Islet of Langerhans (tissue), 1 donor: Measurements from ENCODE around the gene DIP2C.

Experiments used
- FAIRE-seq: peaks from one replicate; lab custom pipeline; 2011; peaks lifted over from hg19 to GRCh38; lab: Jason Lieb, UNC

The DIP2C gene

DNA sequence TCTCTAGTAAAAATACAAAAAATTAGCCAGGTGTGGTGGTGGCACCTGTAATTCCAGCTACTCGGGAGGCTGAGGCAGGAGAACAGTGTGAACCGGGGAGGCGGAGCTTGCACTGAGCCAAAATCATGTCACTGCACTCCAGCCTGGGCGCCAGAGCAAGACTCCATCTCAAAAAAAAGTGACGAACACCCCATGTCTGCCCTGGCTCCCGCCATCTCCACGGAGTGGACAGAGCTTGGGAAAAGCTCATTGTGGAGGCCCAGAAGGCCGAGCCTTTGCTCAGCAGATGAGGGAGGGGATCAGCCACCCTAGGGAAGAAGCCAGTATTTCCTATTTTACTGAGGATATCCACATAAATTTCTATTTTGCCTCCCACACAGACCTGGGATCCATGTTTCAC lies 136.8 kb downstream of the DIP2C start:
- FAIRE-seq = no peak

DNA sequence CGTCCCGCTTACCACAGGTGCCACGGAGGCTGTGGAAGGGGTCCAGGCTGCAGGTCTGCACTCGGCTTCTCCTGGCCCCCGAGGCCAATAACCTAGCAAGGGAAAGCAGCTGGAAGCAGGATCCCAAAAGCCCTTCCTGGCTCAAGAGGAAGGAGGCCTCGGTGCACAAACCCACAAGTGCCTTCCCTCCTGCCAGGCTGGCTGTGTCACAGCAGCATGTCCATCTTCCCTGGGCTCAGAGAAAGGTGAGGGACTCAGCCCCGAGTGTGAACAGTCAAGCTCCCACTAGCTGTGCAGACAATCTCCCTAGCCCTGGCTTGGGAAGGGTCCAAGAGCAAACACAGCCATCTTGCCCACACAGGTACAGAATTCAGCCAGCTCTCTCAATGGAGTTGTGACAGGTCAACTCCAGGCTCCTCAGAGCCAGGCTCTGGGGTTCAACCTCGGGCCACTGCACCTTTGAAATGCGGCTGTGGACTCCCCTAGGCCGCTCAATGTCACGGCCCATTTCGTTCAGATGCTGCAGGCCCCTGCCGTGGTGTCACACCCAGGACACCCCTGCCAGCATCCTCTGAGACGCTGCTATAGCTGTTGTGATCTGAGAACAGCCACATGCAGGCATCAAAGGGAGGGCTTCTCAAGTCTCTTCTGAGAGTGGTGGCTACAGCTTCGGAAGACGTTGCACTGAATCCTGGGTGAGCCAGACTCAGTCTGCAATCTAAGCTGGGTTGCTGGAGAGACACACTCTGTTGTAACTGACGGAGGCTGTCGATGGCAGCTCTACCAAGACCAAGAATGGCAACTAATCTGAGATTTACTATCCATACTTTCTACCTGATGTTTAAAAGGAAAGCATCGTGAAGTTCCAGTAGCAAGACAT lies 137.9 kb downstream of the DIP2C start:
- no peak for FAIRE-seq

DNA sequence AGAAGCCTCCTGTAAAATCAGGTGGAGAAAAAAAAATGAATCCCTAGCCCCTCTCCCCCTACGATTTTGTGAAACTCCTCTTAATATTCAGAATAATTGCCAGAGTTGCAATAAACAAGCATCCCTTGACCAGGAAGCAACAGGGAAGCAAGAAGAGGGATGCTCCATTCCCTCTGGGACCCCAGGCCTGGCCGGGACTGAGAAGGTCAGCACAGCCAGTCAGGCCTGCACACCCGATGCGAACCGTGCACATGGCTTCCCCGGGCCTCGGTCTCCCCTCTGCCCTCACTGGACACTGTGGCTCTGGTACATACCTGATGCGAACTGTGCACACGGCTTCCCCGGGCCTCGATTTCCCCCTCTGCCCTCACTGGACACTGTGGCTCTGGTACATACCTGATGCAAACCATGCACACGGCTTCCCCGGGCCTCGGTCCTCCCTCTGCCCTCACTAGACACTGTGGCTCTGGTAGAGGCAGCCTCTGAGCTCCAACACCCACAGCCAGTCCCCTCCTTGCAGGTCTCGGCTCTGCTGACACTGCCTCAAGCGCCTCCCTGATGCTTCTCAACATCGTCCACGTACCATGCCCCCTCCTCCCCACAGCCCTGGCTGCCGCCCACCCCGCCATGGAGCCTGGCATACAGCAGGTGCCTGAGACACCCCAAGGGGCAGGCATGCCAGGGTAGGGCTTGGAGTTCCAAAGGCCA lies 138.6 kb downstream of the DIP2C start:
- no peak for FAIRE-seq

DNA sequence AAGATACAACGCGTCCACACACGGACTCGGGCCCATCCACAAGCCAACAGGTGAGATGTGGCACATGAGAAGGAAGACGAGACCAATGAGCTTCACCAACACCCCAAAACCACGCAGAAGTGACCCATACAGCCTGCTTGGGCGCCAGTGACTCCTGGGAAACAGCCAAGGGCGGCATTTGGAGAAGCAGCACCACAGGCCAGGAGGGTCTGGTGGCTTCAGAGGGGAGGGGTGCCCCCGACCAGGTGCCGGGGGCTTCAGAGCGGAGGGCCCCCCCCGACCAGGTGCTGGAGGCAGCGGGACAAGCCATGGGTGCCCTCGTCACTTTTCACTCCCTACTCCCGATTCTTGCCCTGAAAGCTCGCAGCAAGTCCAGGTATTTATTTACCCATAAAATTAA lies 140.1 kb downstream of the DIP2C start:
- no peak for FAIRE-seq

DNA sequence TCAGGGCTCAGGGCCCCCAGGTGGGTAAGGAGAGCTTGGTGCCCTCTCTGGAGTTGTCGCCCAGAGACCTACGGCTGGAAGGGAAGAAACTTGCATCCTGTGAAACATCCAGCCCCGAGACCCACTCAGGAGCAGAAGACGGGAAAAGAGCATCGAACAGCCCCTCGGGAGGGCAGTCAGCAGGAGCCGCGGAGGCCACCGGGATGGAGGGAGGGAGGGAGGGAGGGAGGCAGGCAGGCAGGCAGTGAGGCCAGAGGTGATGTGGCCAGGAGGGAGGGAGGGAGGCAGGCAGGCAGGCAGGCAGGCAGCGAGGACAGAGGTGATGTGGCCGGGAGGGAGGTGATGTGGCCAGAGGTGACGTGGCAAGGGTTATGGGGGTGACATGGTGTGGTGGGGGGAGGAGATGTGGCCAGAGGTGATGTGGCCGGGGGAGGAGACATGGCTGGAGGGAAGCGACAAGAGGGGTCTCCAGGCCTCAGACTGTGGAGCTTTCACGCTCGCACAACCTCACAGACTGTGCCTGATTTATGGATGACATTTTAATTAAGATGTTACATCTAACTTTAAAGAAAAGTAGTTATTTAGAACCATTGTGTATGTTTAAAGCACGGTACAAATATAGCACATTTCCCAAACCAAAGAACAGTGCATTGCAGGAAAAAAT lies 141.1 kb downstream of the DIP2C start:
- no peak for FAIRE-seq

DNA sequence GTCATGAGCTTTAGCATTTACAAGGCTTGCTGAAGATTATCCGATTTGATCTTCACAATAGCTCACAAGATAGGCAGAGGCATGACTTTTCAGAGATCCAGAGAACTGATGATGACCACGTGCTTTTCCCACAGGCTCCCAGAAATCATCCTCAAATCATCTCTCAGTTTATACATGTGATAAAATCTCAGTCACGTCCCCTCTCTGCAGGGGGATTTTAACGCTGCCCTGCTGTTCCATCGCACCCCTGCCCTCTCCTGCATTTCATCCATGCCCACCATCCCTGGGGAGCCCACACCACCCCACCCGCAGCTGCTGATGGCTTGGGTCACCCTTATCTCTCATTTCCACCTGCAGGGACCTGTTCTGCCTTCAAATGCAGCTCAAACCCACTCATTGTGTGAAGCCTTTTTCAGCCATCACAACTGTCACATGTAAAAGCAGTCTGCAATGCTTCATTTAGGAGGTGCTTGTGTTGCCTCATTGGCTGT lies 141.8 kb downstream of the DIP2C start:
- no peak for FAIRE-seq

DNA sequence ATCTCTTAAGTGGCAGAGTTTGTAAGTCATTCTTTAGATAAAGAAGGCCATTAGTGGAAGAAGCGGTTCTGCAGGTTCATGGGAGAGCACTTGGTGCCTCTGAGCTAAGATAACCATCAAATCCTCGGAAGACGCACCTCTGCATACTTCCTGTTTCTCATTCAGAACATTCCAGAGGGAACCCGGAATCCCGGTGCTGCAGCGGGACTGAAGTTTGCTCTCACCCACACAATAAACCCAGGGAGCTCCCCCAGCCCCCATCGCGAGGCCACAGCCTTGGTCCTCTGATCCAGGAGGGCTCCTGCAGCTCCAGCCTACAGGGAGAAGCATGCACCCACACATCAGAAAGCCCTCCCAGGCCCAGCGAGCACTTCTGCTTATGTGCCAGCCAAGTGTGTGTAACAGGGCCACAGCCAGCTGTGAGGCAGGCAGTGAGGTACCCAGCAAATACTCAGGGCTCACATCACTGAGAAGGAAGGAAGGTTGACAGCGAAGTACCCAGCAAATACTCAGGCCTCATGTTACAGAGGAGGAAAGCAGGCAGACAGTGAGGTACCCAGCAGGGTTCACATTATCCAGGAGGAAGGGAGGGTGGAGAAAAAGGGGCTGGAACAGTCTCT lies 142.4 kb downstream of the DIP2C start:
- FAIRE-seq = no peak

DNA sequence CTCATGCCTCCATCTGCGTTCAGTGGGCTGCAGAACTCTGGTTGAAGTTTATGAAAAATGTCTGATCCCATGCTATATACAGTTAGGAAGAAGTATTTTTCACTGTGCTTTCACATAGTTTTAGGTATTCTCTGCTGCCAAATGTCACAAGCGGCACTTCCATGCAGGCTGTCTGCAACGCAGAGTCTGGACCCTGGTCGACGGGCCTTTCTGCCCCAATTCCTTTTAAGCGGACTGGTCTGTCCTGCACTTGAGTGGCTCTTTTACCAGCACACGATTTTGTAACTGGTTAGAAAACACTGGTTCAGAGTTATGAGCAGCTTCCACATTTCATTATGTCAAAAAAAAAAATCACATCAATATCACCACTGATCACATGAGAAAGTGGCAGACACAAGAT lies 143.0 kb downstream of the DIP2C start:
- no peak for FAIRE-seq

DNA sequence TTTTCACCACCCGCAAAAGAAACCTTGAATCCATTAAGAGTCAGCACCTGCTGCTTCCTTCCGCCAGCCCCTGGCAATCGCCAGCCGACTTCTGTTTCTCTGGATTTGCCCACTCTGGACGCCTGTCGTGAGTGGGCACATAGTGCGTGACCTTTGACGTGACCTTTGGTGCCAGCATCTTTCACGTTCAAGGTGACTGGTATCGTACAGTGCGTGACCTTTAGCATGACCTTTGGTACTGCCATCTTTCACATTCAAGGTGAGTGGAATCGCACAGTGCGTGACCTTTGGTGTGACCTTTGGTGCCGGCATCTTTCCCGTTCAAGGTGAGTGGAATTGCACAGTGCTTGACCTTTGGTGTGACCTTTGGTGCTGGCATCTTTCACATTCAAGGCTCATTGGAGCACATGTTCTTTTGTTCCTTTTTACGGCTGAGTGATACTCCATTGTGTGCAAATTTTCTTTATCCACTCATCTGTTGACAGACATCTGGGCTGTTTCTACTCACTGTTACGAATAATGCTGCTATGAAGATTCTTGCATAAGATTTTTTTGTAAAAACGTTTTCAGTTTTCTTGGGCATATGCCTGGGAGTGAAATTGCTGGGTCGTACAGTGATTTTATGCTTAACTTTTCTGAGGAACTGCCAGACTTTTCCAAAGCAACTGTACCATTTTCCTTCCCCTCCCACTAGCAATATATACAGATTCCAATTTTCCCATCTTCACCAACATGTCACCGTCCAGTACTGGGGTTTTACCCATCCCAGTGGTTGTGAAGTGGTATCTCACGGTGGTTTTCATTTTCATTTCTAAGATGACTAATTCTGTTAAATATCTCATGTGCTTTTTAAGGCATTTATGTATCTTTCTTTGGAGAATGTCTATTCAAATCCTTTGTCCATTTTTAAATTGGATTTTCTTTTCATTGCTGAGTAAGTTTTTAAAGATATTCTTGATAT lies 145.3 kb downstream of the DIP2C start:
- no peak for FAIRE-seq

DNA sequence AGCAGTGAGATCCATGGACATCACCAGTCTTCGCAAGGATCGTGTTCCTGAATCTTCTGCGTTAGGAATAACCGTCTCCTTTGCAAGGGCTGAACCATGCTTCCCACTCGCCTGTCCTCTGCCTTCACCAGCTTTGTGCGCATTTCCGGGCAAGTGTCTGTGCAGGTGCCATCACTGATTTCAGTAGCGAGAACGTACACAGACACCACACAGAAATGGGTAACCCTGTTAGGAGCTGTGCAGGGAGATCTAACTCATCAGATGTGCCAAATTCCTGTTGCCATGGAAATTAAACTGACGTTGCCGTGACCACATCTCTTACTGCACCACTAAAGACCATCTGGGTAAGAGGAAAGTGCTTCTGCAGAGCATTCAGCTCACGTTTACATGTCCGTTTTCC lies 146.3 kb downstream of the DIP2C start:
- no peak for FAIRE-seq

DNA sequence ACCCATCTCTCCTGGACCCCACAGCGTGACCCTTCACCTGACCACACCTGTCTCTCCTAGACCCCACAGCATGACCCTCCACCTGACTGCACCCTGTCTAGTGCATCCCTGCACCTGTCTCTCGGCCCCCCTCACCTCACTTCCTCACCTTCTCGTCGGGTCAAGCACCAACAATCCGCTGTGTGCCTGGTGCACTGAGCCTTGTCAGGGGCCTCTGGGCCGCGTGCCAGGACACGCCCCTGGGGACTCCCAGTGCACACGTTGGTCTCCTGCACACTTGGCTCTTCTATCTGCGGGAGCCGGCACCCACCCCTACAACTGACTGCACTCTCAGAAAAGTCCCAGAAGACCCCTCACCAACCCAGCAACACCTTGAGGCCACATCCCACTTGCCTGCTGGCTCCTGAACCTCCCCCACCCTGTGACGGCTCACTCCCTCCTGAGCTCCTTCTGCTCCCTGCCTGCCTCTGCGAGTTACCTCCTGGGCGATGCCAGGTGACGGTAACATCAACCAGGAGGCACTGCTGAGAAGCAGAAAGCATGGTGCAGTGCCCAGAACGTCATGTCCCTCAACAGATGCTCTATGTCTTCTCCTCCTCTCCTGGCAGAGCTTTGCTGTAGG lies 147.6 kb downstream of the DIP2C start:
- no peak for FAIRE-seq

DNA sequence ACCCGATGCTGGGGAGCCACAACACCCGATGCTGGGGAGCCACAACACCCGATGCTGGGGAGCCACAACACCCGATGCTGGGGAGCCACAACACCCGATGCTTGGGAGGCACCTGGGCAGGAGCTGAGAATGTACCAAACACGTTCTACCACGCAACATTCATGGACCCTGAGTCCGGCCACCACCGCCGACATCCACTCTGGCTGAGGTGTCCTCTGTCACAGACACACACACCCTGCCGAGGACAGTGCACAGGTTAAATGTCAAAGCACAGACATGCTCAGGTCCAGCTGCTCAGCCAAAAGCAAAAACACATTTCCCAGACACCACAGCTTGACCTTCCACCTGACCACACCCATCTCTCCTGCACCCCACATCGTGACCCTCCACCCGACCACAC lies 148.4 kb downstream of the DIP2C start:
- no peak for FAIRE-seq

DNA sequence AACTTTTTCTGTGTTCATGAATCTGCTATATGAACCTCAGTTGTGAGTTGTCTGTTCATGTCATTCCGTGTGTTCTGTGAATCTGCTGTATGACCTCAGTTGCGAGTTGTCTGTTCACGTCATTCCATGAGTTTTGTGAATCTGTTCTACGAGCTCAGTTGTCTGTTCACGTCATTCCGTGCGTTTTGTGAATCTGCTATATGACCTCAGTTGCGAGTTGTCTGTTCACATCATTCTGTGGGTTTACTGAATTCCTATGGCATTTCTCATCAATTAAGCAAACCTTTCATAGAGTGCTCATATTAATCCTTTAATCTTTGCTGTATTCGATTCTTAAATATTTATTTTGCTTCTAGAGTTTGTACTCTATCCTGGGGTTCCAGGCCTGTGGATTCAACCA lies 150.6 kb downstream of the DIP2C start:
- no peak for FAIRE-seq

DNA sequence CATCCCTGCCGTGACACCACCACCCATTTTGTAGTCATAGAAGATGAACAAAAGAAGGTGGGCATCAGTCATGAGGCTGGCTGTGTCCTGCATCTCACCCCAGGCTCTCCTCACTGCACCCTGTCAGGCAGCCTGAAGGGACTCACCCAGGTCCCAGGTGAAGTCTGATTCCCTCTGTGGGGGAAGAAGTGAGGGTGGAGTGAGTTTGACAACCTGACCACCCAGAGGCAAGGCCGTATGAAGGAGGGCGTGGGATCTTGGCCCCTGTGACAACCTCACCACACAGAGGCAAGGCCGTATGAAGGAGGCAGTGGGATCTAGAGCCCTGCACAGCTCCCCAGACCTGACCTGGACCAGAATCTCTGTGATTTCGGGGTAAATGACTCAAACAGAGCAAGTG lies 152.5 kb downstream of the DIP2C start:
- FAIRE-seq = no peak

DNA sequence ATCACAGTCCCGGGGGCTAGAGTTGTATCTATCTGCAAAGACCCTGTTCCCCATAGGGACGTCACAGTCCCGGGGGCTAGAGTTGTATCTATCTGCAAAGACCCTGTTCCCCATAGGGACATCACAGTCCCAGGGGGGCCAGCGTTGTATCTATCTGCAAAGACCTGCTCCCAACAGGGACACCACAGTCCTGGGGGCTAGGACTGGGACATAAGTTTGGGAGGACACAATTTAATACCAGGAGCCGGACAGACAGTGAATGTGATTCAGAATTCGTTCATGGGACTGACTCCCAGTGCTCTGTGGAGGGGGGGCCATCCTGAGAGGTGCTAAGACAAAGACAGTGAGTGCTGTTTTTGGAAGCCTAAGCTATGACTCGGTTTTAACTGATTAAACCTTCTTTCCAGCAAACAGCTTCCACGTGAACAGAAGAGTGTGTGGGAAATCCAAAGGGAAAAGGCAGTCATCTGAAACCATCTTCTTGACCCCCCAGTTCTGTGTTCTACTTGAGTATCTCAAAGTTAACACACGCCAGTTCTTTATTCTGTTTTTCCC lies 153.0 kb downstream of the DIP2C start:
- FAIRE-seq = no peak

DNA sequence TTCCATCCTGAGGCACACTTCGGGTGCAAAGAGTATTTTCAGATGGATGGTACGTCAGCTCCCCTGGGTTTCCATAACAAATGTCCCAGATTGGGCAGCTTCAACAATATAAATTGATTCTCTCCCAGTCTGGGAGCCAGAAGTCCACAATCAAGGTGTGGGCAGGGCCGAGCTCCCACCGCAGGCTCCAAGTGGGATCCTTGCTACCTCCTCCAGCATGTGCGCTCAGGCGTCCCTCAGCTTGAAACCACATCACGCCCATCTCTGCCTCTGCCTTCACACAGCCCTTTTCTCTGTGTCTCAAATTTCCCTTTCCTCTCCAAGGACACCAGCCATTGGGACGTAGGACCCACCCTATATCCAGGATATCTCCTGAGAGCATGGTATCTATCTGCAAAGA lies 153.5 kb downstream of the DIP2C start:
- FAIRE-seq = no peak

DNA sequence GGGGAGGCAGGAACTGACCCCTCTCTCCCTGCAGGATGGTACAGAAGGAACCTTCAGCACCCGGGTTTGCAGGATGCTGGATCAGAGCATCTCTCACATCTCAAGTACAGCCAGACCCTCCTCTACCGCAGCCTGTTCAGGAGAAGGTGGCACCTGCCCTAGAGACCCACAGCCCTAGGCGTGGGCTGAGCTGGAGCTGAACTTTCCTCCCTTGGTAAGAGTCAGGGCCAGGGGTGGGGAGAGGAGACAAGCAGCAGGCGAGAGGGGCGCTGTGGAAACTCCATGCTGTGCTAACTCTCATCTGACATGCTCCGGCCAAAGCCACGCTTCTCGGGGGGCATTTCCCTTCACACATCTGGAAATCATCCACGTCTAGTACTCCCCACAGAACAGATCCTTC lies 154.4 kb downstream of the DIP2C start:
- no peak for FAIRE-seq

DNA sequence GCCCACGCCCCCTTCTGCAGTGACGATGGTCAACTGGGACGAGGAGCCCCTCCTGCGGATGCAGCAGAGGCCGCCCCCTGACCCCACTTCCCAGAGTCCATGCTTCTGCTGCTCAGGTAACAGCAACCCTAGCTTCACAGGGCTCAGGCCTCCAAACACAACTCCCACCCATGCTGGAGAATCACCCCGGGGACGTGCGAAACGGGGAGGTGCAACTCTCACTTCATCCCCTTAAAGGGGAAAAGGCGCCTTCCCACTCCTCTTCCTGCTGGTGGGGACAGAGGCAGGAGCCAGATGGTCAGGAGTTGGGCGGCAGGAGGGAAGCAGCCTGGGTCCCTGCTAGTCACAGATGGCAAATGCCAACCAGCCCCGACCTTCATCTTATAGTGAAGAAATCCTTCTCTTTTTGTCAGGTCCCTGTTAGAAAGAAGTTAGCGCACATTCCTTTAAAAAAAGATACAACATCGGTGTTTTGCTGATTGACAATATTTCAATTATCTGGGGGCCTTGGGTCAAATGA lies 155.4 kb downstream of the DIP2C start:
- FAIRE-seq = no peak

DNA sequence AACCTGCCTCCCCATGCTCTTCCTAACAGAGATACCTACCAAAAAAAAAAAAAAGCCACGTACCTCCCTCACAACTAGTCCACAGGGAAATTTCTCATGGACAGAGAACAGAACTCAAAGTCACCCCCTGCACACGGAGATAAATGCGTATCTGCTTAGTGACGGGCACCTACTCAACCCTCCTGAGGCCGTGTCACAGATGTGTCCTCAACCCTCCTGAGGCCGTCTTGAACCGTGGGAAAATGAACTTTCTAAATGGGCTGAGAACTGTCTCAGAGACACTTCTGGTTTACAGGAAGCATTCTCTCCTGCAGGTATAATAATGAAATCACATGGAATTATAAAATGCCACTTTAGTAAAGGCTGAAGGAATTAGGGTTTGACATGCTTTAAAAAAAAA lies 155.9 kb downstream of the DIP2C start:
- FAIRE-seq = no peak

DNA sequence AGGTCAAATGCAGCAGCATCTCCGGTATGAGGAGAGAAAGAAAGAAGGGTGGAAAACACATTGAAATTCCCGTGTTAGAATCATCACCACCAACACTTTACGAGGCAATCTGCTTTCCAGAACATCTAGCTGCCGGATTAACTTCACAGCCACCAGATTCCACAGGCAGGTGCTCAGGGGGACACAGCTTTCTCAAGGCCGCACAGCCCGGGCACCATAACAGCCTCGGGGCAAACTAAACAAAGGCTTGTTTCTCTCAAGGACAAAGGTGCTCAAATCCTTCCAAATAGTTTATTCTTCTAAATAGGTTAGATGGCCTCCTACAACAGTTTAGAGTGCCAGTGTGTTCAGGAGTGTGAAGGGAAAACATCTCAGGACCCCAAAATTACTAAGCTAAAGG lies 156.3 kb downstream of the DIP2C start:
- no peak for FAIRE-seq
